Activated naive CD8-positive, alpha-beta T cell treated with anti-CD3 and anti-CD28 coated beads for 36 hours (primary cell): Measurements from ENCODE around the gene LRRFIP1. TPM values are rescaled to one million over a fixed set of nuclear protein-coding genes. Genes with fewer than 3 reads are reported as not detected.
"Not testable (repeated sequence)": the region's sequence is repeated elsewhere in the genome, so short reads cannot be mapped to it uniquely, and the experiment has no call there.

Experiments used
- DNase-seq: peaks from one replicate; pipeline ENCODE4 v3.0.0; 2021
- H3K27ac Mint-ChIP-seq: one replicate; pipeline ENCODE4 v1.8.0; 2022; ENCODE audit warnings: mild to moderate bottlenecking, moderate library complexity, mixed read lengths
- H3K27me3 Mint-ChIP-seq: one replicate; pipeline ENCODE4 v1.8.0; 2022; ENCODE audit warnings: mild to moderate bottlenecking, mixed read lengths
- H3K36me3 Mint-ChIP-seq: one replicate; pipeline ENCODE4 v1.8.0; 2021; ENCODE audit warnings: mild to moderate bottlenecking, mixed read lengths
- H3K4me1 Mint-ChIP-seq: one replicate; pipeline ENCODE4 v1.8.0; 2021; ENCODE audit warnings: mixed read lengths
- H3K4me3 Mint-ChIP-seq: one replicate; pipeline ENCODE4 v1.8.0; 2022; ENCODE audit warnings: mild to moderate bottlenecking, moderate library complexity, mixed read lengths
- H3K9me3 Mint-ChIP-seq: one replicate; pipeline ENCODE4 v1.8.0; 2022; ENCODE audit warnings: mixed read lengths
- total RNA-seq, 2 experiments: library from RNA; stranded (reverse); gene quantifications; one replicate each; pipeline ENCODE4 v1.2.3, GENCODE V29; 2021

The LRRFIP1 gene
- total RNA-seq, 2 experiments from 2014 or later = 162 to 164 TPM

DNA sequence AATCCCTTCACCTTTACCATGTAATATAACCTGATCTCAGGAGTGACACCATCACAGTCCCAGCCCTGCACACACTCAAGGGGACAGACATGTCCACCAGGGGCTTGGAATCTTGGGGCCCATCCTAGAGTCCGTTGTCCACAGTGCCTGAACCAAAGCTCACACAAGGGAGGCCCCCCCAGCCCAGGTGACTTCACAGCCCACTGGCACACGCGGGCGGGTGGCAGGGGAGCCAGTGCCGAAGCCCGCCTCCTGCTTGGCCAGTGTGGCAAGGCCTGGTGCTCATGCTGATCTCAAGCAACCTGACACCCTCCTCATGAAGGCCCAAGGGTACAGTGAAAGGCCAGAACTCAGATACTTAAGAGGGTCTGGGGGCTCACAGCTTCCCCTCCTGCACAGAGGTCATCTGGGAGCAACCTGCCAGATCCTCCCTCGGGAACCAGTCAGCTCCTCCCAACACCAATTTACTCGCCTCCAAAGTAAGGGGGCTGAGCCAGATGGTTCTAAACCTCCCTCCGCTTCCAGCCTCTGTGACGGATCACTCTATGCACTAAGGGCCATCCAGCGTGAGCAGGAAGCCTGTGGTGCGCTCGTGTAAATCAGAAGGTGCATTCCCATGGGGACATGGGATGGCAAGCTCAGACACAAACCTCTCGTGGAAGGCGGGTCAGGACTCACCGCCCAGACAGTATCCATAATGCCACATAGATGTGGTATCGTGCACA, 33.6 kb upstream of the LRRFIP1 start:
- DNase-seq = no peak
- H3K36me3 Mint-ChIP-seq = no peaks in the 10 kb centered on the region
- H3K4me1 Mint-ChIP-seq = peaks cover 11% of the 10 kb centered on the region
- H3K9me3 Mint-ChIP-seq = no peaks in the 10 kb centered on the region
- no peak overlapping the region for H3K4me3 Mint-ChIP-seq
- no peak overlapping the region for H3K27ac Mint-ChIP-seq
- no peaks in the 10 kb centered on the region for H3K27me3 Mint-ChIP-seq

DNA sequence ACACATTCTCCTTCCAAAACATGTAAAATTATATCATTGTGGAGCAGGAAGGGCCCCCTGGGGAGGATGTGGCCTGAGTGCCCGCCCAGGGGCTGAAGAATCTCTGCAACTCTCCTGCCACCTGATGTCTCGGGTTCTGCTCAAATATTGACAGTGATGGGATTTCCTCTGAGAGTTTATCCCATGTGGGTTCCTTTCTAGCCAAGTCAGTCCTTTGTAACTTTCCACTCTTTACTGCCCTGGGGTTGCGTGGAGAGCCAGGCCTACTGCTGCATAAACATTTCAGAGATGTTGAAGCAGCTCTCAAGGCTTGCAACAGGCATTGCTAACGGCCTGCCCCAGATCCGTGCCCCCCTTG, 32.9 kb upstream of the LRRFIP1 start:
- Mint-ChIP-seq H3K4me3 (no peak overlapping the region), H3K4me1 (peaks cover 11% of the 10 kb centered on the region), H3K27ac (no peak overlapping the region), H3K36me3 (no peaks in the 10 kb centered on the region), H3K27me3 (no peaks in the 10 kb centered on the region), H3K9me3 (no peaks in the 10 kb centered on the region)
- no peak for DNase-seq

DNA sequence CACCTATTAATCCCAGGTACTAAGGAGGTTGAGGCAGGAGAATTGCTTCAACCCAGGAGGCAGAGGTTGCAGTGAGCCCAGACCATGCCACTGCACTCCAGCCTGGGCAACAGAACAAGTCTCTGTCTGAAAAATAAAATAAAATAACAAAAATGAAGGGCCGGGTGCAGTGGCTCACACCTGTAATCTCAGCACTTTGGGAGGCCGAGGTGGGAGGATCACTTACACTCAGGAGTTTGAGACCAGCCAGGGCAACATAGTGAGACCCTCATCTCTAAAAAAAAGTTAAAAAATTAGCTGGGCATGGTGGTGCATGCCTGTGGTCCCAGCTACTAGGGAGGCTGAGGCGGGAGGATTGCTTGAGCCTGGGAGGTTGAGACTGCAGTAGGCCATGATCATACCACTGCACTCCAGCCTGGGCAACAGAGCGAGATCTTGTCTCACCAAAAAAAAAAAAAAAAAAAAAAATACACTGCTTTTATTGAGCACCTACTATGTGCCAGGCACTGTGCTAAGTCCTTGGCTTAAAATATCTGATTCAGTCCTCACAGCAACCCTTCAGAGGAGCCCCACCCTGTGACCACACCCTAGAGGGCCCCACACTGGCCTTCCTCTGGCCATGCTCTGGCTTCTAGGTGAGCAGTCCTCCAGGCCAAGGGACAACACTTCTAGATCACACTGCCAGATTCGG, 31.4 kb upstream of the LRRFIP1 start:
- H3K27ac Mint-ChIP-seq, H3K36me3 Mint-ChIP-seq, H3K4me3 Mint-ChIP-seq, DNase-seq, H3K27me3 Mint-ChIP-seq, H3K4me1 Mint-ChIP-seq, H3K9me3 Mint-ChIP-seq: not testable (repeated sequence)

- DNase-seq = no peak
- Mint-ChIP-seq H3K36me3 (no peaks in the 10 kb centered on the region), H3K4me3 (no peak overlapping the region), H3K9me3 (no peaks in the 10 kb centered on the region), H3K27me3 (no peaks in the 10 kb centered on the region), H3K27ac (no peak overlapping the region), H3K4me1 (peaks cover under 1% of the 10 kb centered on the region)
These were observed 30.7 kb upstream of the LRRFIP1 start for GRCh38 chr2:237596520-237597195.

DNA sequence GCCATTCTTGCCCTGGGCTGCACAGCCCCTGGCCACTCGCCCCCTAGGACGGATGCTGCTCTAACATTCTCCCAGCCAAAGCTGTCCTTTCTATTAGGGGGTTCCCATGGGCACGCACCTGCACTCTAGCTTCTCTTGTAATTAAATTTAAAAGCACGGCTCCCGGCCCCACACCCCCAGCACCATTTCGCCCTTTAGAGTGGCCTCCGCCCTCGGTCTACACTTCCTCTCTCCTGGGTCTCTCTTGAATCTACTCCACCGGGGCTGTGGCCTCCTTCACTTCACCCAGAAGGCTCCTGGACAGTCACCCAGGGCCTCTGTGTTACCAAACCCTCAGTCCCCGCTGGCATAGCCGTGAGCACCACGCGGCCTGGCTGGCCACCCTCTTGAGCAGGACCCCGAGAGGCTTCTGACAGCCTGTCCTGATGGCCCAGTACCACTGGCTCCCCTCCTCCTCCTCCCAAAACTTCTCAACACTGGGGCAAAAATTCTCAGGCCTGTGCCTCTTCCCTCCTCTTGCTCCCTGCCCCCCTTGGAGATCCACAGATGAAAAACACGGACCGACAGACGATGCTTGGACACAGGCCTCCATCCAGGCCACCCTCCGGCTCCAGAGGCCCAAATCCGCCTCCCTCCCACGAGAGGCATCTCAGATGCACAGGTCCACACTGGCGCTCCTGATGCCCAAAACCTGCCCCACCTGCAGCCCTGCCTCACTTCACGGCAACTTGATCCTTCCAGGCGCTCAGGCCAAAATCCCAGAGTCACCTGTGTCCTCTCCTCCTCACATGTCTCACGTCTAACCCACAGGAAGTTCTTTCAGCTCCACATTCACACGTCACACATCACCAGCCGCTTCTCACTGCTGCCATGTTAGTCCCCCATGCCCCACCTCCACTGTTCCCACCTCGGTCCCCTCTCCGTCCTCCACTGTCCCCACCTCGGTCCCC, 29.9 kb upstream of the LRRFIP1 start:
- H3K4me1 Mint-ChIP-seq = no peaks in the 10 kb centered on the region

DNA sequence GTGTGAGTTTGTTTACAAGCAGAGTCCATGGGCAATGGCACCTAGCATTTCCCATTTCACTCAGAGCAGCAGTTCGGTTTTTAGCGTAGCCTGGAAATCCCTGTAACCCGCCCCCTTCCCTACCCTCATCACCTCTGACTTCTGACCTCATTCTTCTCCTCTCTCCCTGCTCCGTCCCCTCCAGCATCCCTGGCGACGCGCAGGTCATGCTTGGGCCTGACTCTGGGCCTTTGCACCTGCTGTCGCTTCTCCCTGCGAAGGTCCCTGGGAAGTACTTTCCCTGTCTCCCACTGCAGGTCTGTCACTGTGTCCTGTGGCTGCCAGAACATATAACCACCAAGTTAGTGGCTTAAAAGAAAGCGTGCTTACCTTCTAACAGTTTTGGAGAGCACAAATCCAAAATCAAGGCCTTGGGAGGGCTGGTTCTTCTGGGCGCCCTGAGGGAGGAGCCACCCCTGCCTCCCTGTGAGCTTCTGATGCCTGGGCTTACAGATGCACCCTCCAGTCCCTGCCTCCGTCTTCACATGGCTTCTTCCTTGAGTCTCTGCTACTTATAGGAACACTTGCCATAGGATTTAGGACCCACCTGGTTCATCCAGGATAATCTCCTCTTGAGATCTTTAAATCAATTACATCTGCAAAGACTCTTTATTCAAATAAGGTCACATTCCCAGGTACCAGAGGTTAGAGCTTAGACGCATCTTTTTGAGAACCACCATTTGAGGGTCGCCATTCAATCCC, 28.7 kb upstream of the LRRFIP1 start:
- Mint-ChIP-seq H3K4me1 (peaks cover 11% of the 10 kb centered on the region), H3K9me3 (no peaks in the 10 kb centered on the region), H3K36me3 (no peaks in the 10 kb centered on the region), H3K27me3 (no peaks in the 10 kb centered on the region), H3K4me3 (no peak overlapping the region), H3K27ac (peak overlapping the region; percentile 30)
- DNase-seq = no peak

More for the DNA sequence above, 29.9 kb upstream of the LRRFIP1 start:
- Mint-ChIP-seq H3K36me3 (no peaks in the 10 kb centered on the region), H3K27ac (no peak overlapping the region), H3K4me3 (no peak overlapping the region), H3K9me3 (no peaks in the 10 kb centered on the region), H3K27me3 (no peaks in the 10 kb centered on the region)
- DNase-seq = no peak

- Mint-ChIP-seq H3K4me1 (peaks cover 16% of the 10 kb centered on the region), H3K36me3 (no peaks in the 10 kb centered on the region), H3K27ac (peak overlapping the region; percentile 67), H3K4me3 (no peak overlapping the region), H3K27me3 (no peaks in the 10 kb centered on the region), H3K9me3 (no peaks in the 10 kb centered on the region)
- no peak for DNase-seq
These were observed 27.8 kb upstream of the LRRFIP1 start for GRCh38 chr2:237599465-237600110.

DNA sequence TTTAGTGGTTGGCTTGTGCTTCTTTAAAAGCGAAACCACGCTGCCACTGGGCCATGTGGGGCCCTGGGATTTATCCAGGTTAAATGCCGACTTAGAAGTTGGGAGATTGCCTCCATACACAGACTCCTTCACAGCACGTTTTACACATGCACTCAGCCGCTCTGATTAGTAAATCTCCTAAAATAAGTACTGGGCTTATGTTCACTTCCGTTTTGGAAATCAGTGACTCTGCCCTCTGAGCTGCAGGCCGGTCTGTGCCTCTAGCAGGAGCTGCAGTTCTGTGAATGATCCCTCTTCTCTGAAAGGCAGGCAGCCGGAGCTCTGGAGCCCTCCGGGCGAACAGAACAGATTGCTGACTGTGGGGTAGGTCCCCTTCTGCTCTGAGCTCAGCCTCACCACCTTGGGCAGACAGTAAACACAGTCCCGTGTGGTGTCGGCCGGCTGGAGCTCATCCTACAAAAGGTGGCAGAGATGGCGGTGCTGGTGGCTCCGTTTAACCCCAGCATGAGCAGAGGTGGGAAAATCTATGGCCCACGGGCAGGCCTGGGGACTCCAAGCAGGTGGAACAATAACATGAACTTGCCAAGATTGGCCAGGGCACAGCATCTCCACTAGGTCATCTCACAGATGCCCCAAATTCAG, 27.1 kb upstream of the LRRFIP1 start:
- Mint-ChIP-seq H3K9me3 (no peaks in the 10 kb centered on the region), H3K27ac (no peak overlapping the region), H3K27me3 (no peaks in the 10 kb centered on the region), H3K4me1 (peaks cover 16% of the 10 kb centered on the region), H3K36me3 (no peaks in the 10 kb centered on the region), H3K4me3 (no peak overlapping the region)
- no peak for DNase-seq

DNA sequence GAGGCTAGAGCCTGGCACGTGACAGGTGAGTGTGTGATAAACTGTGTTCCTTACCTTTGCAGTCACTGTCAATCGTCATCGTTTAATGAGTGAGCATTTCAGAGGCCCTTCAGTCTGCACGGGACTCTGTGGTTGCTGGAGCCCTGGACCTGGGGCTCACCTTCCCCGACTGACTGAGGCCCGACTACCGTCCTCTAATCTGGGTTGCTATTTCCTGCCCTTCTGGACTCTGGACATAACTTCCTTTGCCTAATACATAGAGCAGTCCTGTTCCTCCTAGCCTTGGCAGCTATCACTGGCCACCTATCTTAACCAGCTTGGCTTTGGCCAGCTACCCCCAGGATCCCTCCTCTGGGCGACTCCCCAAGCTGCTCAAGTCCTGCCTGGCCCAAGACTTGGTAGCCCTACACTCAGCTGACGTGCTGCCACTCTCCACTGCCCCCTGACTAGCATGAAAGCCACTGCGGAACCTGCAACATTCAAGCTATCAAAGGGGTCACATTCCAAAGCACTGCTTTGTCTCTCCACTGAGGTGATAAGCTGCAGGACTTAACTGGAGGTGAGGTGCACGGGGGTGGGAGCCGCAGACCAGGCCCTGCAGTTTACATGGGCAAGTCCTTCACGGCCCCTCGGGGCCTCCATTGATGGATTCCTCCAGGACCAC, 25.8 kb upstream of the LRRFIP1 start:
- Mint-ChIP-seq H3K4me3 (no peak overlapping the region), H3K27ac (no peak overlapping the region)

DNA sequence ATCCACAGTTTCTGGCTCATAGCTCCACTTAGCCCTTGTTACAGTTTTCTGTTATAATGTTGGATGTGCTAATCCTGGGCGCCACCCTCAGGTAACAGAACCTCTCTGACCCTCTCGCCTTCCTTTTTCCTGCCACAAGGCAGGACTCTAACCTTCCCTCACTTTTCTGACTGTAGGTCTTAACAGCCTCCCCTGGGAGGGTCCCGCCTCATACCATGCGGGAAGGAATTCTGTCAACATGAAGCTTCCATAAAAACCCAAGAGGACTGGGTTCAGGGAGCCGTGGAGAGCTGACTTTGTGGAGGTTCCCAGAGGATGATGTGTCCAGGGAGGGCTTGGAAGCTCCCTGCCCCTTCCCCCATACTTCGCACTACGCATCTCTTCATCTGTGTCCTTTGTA, 25.0 kb upstream of the LRRFIP1 start:
- Mint-ChIP-seq H3K27ac (peak overlapping the region; percentile 77), H3K9me3 (no peaks in the 10 kb centered on the region), H3K4me3 (no peak overlapping the region), H3K4me1 (peaks cover 16% of the 10 kb centered on the region), H3K36me3 (no peaks in the 10 kb centered on the region), H3K27me3 (no peaks in the 10 kb centered on the region)
- DNase-seq = no peak

More for the DNA sequence above, 25.8 kb upstream of the LRRFIP1 start:
- Mint-ChIP-seq H3K27me3 (no peaks in the 10 kb centered on the region), H3K9me3 (no peaks in the 10 kb centered on the region), H3K4me1 (peaks cover 16% of the 10 kb centered on the region), H3K36me3 (no peaks in the 10 kb centered on the region)
- DNase-seq = no peak

DNA sequence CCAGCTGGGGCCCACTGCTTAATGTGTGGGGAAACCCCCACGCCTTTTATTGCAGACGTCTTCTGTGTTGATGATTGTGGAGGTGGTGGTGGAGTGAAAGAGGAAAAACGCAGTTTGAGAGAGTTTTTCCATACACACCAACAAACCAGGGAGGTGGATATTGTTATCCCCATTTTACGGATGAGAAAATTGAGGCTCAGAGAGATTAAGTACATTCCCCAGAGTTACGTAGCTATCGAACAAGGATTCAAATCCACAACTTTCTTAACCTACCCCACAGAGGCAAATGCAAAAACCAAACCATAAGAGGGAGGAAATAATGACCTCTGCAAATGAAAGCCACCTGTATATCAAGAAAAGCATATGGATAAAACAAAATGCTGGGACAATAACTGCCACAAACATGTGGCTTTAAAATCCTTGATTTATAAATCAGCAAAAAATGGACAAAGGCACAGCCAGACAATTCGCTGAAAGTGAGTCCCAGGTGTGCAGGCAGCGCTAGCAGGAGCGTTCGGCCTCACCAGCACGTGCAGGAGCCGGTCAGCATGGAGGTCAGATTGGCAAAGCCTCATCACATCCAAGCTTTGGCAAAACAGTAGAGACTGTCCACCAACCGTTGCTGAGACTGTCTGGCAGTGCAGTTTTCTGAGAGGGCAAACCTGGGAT, 24.2 kb upstream of the LRRFIP1 start:
- Mint-ChIP-seq H3K4me3 (no peak overlapping the region), H3K4me1 (peaks cover 16% of the 10 kb centered on the region), H3K27ac (peak overlapping the region; percentile 77), H3K36me3 (no peaks in the 10 kb centered on the region), H3K27me3 (no peaks in the 10 kb centered on the region), H3K9me3 (no peaks in the 10 kb centered on the region)
- no peak for DNase-seq

GRCh38 chr2:237603718-237604362, 23.5 kb upstream of the LRRFIP1 start:
- Mint-ChIP-seq H3K4me1 (peaks cover 16% of the 10 kb centered on the region), H3K27ac (peak overlapping the region; percentile 77), H3K4me3 (peak overlapping the region; percentile 50), H3K36me3 (no peaks in the 10 kb centered on the region), H3K9me3 (no peaks in the 10 kb centered on the region), H3K27me3 (no peaks in the 10 kb centered on the region)
- no peak for DNase-seq
